Hematopoietic multipotent progenitor cell treated with erythropoietin and hydrocortisone succinate and interleukin-3 and kit ligand, for 6 days (in vitro differentiated cells): Measurements from ENCODE around the gene MZB1.
A peak's percentile ranks its signal among the peaks of the same experiment; 100 is the strongest.
"Not testable (repeated sequence)": the region's sequence is repeated elsewhere in the genome, so short reads cannot be mapped to it uniquely, and the experiment has no call there.

Experiments used
- DNase-seq: peaks from one replicate; pipeline ENCODE4 v3.0.0-alpha.2; 2015

Gene MZB1

GRCh38 chr5:139371482-139372435 lies 18.0 kb downstream of the MZB1 start:
- no peak for DNase-seq

GRCh38 chr5:139369181-139369580 lies 20.5 kb downstream of the MZB1 start:
- DNase-seq: no peak

- DNase-seq: peak; percentile 38
Observed at GRCh38 chr5:139368613-139369012, 21.1 kb downstream of the MZB1 start.

- no peak for DNase-seq
Observed at GRCh38 chr5:139364466-139364865, 25.2 kb downstream of the MZB1 start.

- DNase-seq: no peak
Observed at GRCh38 chr5:139363937-139364336, 25.8 kb downstream of the MZB1 start.

GRCh38 chr5:139361835-139362429 lies 27.8 kb downstream of the MZB1 start:
- no peak for DNase-seq

- DNase-seq: no peak
Observed at GRCh38 chr5:139360384-139360783, 29.3 kb downstream of the MZB1 start.

- DNase-seq: no peak
Observed at GRCh38 chr5:139358064-139358463, 31.6 kb downstream of the MZB1 start.

GRCh38 chr5:139355900-139356299 lies 33.8 kb downstream of the MZB1 start:
- not testable (repeated sequence) for DNase-seq

GRCh38 chr5:139354186-139354585 lies 35.5 kb downstream of the MZB1 start:
- DNase-seq: no peak

- DNase-seq: not testable (repeated sequence)
Observed at GRCh38 chr5:139347863-139348262, 41.9 kb downstream of the MZB1 start.

- DNase-seq: not testable (repeated sequence)
Observed at GRCh38 chr5:139345442-139345841, 44.3 kb downstream of the MZB1 start.

- DNase-seq: no peak
Observed at GRCh38 chr5:139344177-139344576, 45.5 kb downstream of the MZB1 start.

- no peak for DNase-seq
Observed at GRCh38 chr5:139343476-139343875, 46.2 kb downstream of the MZB1 start.

GRCh38 chr5:139342423-139342723 lies 47.3 kb downstream of the MZB1 start:
- DNase-seq: no peak

- peak; percentile 98 for DNase-seq
Observed at GRCh38 chr5:139341689-139342422, 47.9 kb downstream of the MZB1 start, which contains the start of gene PAIP2. Gene PAIP2, plus strand, starts transcription at chr5:139341854. Its CDS starts 21,931 bp downstream, at chr5:139363785.

- DNase-seq: no peak
Observed at GRCh38 chr5:139341187-139341688, 48.5 kb downstream of the MZB1 start.

GRCh38 chr5:139340051-139340450 lies 49.7 kb downstream of the MZB1 start:
- DNase-seq: no peak
